Endothelial cell of umbilical vein (primary cell): ENCODE results near the gene SMIM3. TPM values are rescaled to one million over a fixed set of nuclear protein-coding genes. Genes with fewer than 3 reads are reported as not detected.

ENCODE experiments used
- BruUV-seq: library from RNA; stranded (reverse); fragments of 400-500 nt; replicated peaks from 2 replicates; lab custom pipeline; 2021; lab: Mats Ljungman, UMichigan
- CTCF ChIA-PET: fragments of 300-600, 350-600 bp; sonication (Branson Sonifier 250); formaldehyde crosslinking; loops from one replicate; lab custom pipeline; 2021; ENCODE audit warnings: antibody characterized with exemption, inconsistent platforms; lab: Charles Lee
- POLR2A ChIA-PET: fragments of 300-600, 350-600 bp; sonication (Branson Sonifier 250); formaldehyde crosslinking; loops from one replicate; lab custom pipeline; 2021; ENCODE audit warnings: antibody characterized with exemption, inconsistent platforms; lab: Charles Lee
- DNase-seq: peaks from one replicate; pipeline ENCODE4 v3.0.0-alpha.2; 2011; ENCODE audit warnings: low read depth, low spot score
- FAIRE-seq: peaks from 2 replicates; lab custom pipeline; 2011; peaks lifted over from hg19 to GRCh38; lab: Jason Lieb, UNC
- H2AFZ ChIP-seq: 2 replicates; pipeline ENCODE4 v1.6.0; 2012; ENCODE audit warnings: low read depth, low read length, control low read depth, inconsistent platforms
- H3K27ac ChIP-seq: 2 replicates; pipeline ENCODE4 v1.5.1; 2011; ENCODE audit warnings: low read depth, mild to moderate bottlenecking, control low read depth, low read length, moderate library complexity; ENCODE audit not compliant: insufficient read depth
- H3K27me3 ChIP-seq, 2 experiments: 2 replicates each; pipeline versions ENCODE4 v1.6.0 to v1.6.1; 2011; ENCODE audit warnings: low read length in 2 of 2, mixed read lengths in 1 of 2; ENCODE audit not compliant: control insufficient read depth in 2 of 2, insufficient read depth in 2 of 2
- H3K36me3 ChIP-seq, 2 experiments: 2 replicates in 1 of 2; 3 replicates in 1 of 2; pipeline ENCODE4 v1.5.1; 2011; ENCODE audit warnings: low read length in 2 of 2, mild to moderate bottlenecking in 1 of 2, moderate library complexity in 1 of 2; ENCODE audit not compliant: control insufficient read depth in 2 of 2, insufficient read depth in 2 of 2; ENCODE audit errors: extremely low read depth in 1 of 2
- H3K4me1 ChIP-seq: 3 replicates; pipeline ENCODE4 v1.5.1; 2011; ENCODE audit warnings: mild to moderate bottlenecking, low read length; ENCODE audit not compliant: control insufficient read depth, insufficient read depth; ENCODE audit errors: extremely low read depth
- H3K4me2 ChIP-seq: 2 replicates; pipeline ENCODE4 v1.6.1; 2011; ENCODE audit warnings: low read length, control low read depth, mixed read lengths; ENCODE audit not compliant: insufficient read depth
- H3K4me3 ChIP-seq, 3 experiments: fragments of 200-600 bp in 1 of 3; sonication (generic), shearing (Covaris generic) in 1 of 3; replicated peaks in 1 of 3; 2 replicates each; pipeline ENCODE4 v1.5.1; 2011 to 2016; ENCODE audit warnings: control low read depth in 3 of 3, low read length in 3 of 3, mild to moderate bottlenecking in 2 of 3, inconsistent platforms in 1 of 3, low read depth in 1 of 3, moderate library complexity in 1 of 3; ENCODE audit not compliant: insufficient read depth in 1 of 3
- H3K79me2 ChIP-seq: 2 replicates; pipeline ENCODE4 v1.6.0; 2012; ENCODE audit warnings: low read length, inconsistent platforms; ENCODE audit not compliant: control insufficient read depth, insufficient read depth
- H3K9ac ChIP-seq: replicated peaks from 2 replicates; pipeline ENCODE3; 2011; ENCODE audit warnings: low read length, control low read depth; ENCODE audit not compliant: insufficient read depth; ENCODE audit errors: extremely low read depth
- H3K9me1 ChIP-seq: replicated peaks from 3 replicates; pipeline ENCODE4 v1.6.0; 2011; ENCODE audit warnings: mild to moderate bottlenecking, low read length; ENCODE audit not compliant: control insufficient read depth, insufficient read depth; ENCODE audit errors: extremely low read depth
- H3K9me3 ChIP-seq: replicated peaks from 2 replicates; pipeline ENCODE4 v1.5.1; 2012; ENCODE audit warnings: low read length, inconsistent platforms; ENCODE audit not compliant: control insufficient read depth, insufficient read depth
- H4K20me1 ChIP-seq: replicated peaks from 2 replicates; pipeline ENCODE3; 2011; ENCODE audit warnings: mild to moderate bottlenecking, low read length; ENCODE audit not compliant: control insufficient read depth, insufficient read depth; ENCODE audit errors: extremely low read depth
- CTCF ChIP-seq, 2 donors: IDR thresholded peaks; 1 replicate in 1 of 2; 2 replicates in 1 of 2; pipeline ENCODE4 v1.5.1; 2011; ENCODE audit warnings: low read length in 2 of 2, mild to moderate bottlenecking in 2 of 2, moderate library complexity in 2 of 2, control low read depth in 1 of 2, inconsistent platforms in 1 of 2, low read depth in 1 of 2; ENCODE audit not compliant: insufficient read depth in 1 of 2; ENCODE audit errors: extremely low read depth in 1 of 2
- EZH2 ChIP-seq: IDR thresholded peaks from 2 replicates; pipeline ENCODE4 v1.6.1; 2012; ENCODE audit warnings: borderline replicate concordance, low read depth, mild to moderate bottlenecking, moderate library complexity, low read length, inconsistent platforms; ENCODE audit not compliant: severe bottlenecking
- FOS ChIP-seq: IDR thresholded peaks from 2 replicates; pipeline ENCODE4 v1.6.1; 2011; ENCODE audit warnings: mild to moderate bottlenecking, low read length, moderate library complexity, borderline replicate concordance; ENCODE audit not compliant: insufficient read depth
- GATA2 ChIP-seq: IDR thresholded peaks from 2 replicates; pipeline ENCODE4 v1.7.0; 2011; ENCODE audit warnings: low read depth, mild to moderate bottlenecking, moderate library complexity, mixed read lengths, low read length; ENCODE audit not compliant: insufficient read length, insufficient read depth
- JUN ChIP-seq: IDR thresholded peaks from 2 replicates; pipeline ENCODE4 v1.6.1; 2011; ENCODE audit warnings: borderline replicate concordance, low read depth; ENCODE audit not compliant: insufficient read length, insufficient read depth
- MAX ChIP-seq: IDR thresholded peaks from 2 replicates; pipeline ENCODE4 v1.6.1; 2011; ENCODE audit not compliant: insufficient read depth, insufficient read length
- MYC ChIP-seq: IDR thresholded peaks from one replicate; pipeline ENCODE4 v1.6.1; 2011; ENCODE audit warnings: mild to moderate bottlenecking, low read depth, low read length
- POLR2A ChIP-seq: IDR thresholded peaks from 2 replicates; pipeline ENCODE4 v1.6.1; 2012; ENCODE audit warnings: low read depth, mild to moderate bottlenecking, control low read depth, low read length
- POLR2AphosphoS5 ChIP-seq: IDR thresholded peaks from 2 replicates; pipeline ENCODE4 v1.6.1; 2012; ENCODE audit warnings: low read depth, mild to moderate bottlenecking, control low read depth, low read length, moderate library complexity; ENCODE audit not compliant: insufficient read depth
- dilution Hi-C: fragments of 300-500 bp; cut with MboI; formaldehyde crosslinking; loops from one replicate; pipeline ENCODE4 v1.15.0; 2019; ENCODE audit warnings: low sequenced_read_pairs; ENCODE audit not compliant: extremely low pct_ligation_motif_present
- intact Hi-C: fragments of 100-400 bp; cut with micrococcal nuclease; formaldehyde crosslinking; loops from one replicate; pipeline ENCODE4 v1.10.0; 2022
- polyA plus RNA-seq, 4 experiments: library from polyadenylated mRNA; depleted of rRNA in 3 of 4; stranded (reverse) in 3 of 4; unstranded in 1 of 4; fragments of >200 nt; gene quantifications; 2 replicates each; pipeline versions ENCODE4 v1.2.1 to v1.2.3, GENCODE V29; 2011 to 2012; ENCODE audit warnings: missing spikeins in 1 of 4
- total RNA-seq: library from RNA; stranded (reverse); gene quantifications from 2 replicates; pipeline ENCODE4 v1.2.3, GENCODE V29; 2021

The SMIM3 gene
- total and polyA plus RNA-seq, 2 donors (not counting 3 experiments of a cell fraction or from before 2014, with no cell fraction given) = 1.0 to 2.0 TPM

- BruUV-seq = no TSS peak
- Histone ChIP-seq H3K36me3 (no peaks in the 10 kb centered on the region), H3K4me3 (no peak overlapping the region), H2AFZ (no peak overlapping the region), H3K27ac (no peak overlapping the region), H3K9me1 (no peaks in the 10 kb centered on the region), H3K4me1 (peaks cover 19% of the 10 kb centered on the region), H3K79me2 (no peaks in the 10 kb centered on the region), H3K4me2 (no peak overlapping the region), H3K27me3 (peaks cover 24 to 27% of the 10 kb centered on the region in 2 experiments), H3K9me3 (no peaks in the 10 kb centered on the region), H4K20me1 (no peaks in the 10 kb centered on the region), H3K9ac (no peak overlapping the region)
- dilution Hi-C loops = no loop called here
- DNase-seq (peak; percentile 10), FAIRE-seq (no peak)
- ChIA-PET CTCF (interaction anchor here (0.8 to 4.2 kb wide), 5 partner anchors 18 to 333 kb away, joined by 3 to 36 read pairs (median 4); no protein-coding TSS in a partner anchor), POLR2A (no interaction called here)
- TF ChIP-seq JUN (no peak), GATA2 (no peak), EZH2 (no peak), CTCF (IDR thresholded peaks at IDR 0.05; ENCODE audit: extremely low read depth in 1 of 2, insufficient read depth in 1 of 2, low read depth in 1 of 2, low read length in 2 of 2) (no peak), MAX (no peak), POLR2A (no peak), MYC (no peak), POLR2AphosphoS5 (no peak), FOS (no peak)
- intact Hi-C loops = no loop called here
These were observed 4.3 kb downstream of the SMIM3 start for GRCh38 chr5:150782850-150783249.
